Sigmoid colon (tissue), 4 donors: ENCODE measurements around the gene LARGE1.

Experiments
- EP300 ChIP-seq, 4 donors: sonication (generic); formaldehyde crosslinking; IDR thresholded peaks; one replicate each; pipeline ENCODE4 v1.6.1; 2017; ENCODE audit warnings: antibody characterized with exemption in 4 of 4
- POLR2A ChIP-seq, 2 donors: fragments of 450-650 bp; IDR thresholded peaks; one replicate each; pipeline ENCODE4 v1.6.1; 2016; ENCODE audit warnings: antibody characterized with exemption in 2 of 2, mild to moderate bottlenecking in 2 of 2, moderate library complexity in 2 of 2
- POLR2AphosphoS5 ChIP-seq, 4 donors: sonication (generic); formaldehyde crosslinking; IDR thresholded peaks; one replicate each; pipeline ENCODE4 v1.6.1; 2017; ENCODE audit warnings: antibody characterized with exemption in 4 of 4
- TF ChIP-seq, protein P1 (sequence below), 4 experiments: fragments of 450-650 bp in 3 of 4; fragments of 200-600 bp in 1 of 4; IDR thresholded peaks; one replicate each; pipeline ENCODE4 v1.5.1; 2016 to 2019; ENCODE audit warnings: antibody characterized with exemption in 4 of 4, mild to moderate bottlenecking in 3 of 4, moderate library complexity in 2 of 4

DNA sequence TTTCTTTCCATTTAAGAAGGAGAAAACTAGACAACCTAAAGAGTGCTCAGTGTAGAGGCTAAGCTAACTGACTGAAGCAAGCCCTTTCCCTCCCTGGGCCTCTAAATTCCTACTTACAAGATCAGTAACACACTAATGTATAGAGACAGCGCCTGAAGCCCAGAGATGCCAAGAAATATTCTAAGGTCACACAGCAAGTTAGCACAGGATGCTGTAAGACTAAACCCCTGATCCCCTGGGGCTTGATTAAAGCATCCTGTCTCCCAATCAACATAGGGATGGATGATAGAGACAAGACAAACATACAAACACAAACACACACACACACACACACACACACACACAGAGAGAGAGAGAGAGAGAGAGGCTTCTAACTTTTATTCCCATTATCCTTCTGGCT lies 5.6 kb downstream of the LARGE1 start:
- TF ChIP-seq, protein P1, sequence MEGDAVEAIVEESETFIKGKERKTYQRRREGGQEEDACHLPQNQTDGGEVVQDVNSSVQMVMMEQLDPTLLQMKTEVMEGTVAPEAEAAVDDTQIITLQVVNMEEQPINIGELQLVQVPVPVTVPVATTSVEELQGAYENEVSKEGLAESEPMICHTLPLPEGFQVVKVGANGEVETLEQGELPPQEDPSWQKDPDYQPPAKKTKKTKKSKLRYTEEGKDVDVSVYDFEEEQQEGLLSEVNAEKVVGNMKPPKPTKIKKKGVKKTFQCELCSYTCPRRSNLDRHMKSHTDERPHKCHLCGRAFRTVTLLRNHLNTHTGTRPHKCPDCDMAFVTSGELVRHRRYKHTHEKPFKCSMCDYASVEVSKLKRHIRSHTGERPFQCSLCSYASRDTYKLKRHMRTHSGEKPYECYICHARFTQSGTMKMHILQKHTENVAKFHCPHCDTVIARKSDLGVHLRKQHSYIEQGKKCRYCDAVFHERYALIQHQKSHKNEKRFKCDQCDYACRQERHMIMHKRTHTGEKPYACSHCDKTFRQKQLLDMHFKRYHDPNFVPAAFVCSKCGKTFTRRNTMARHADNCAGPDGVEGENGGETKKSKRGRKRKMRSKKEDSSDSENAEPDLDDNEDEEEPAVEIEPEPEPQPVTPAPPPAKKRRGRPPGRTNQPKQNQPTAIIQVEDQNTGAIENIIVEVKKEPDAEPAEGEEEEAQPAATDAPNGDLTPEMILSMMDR (IDR thresholded peaks at IDR 0.05) = no peak
- TF ChIP-seq EP300 (IDR thresholded peaks at IDR 0.05) (no peak), POLR2A (IDR thresholded peaks at IDR 0.05) (no peak), POLR2AphosphoS5 (IDR thresholded peaks at IDR 0.05) (no peak)
